KG1 (cell line): ENCODE data around the gene ERC2.

Experiments
- DNase-seq: peaks from one replicate; lab custom pipeline; 2025; lab: John Stamatoyannopoulos, UW

Gene ERC2

DNA sequence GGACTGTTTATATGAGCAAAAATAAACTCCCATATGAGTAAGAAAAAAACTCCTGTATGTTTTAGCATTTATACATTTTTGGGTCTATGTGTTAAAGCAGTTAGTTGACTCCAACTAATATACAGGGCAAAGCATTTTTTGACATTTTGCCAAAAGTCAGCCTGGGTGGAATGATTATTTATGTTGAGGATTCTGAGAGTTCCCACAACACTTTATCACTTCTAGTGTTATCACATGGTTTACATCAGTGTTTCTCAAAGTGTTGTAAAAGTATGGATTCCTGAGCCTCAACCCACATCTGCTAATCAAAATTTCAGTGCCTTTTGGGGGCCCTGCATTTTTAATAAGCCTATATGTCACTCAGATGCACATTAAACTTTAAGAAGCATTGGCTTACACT is 643.9 kb downstream of the ERC2 start:
- no peak for DNase-seq

DNA sequence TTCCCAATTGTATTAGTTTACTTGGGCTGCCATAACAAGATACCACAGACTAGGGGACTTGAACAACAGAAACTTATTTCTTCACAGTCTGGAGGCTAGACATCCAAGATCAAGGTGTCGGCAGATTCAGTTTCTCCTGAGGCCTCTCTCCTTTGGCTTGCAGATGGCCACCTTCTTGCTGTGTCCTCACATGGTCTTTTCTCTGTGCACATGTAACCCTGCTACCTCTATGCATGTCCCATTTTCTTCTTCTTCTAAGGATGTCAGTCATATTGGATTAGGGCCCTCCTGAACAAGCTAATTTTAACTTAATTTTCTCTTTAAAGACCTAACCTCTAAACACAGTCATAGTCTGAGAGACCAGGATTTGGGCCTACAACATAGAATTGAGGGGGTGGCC is 644.4 kb downstream of the ERC2 start:
- DNase-seq = no peak

- no peak for DNase-seq
These were observed 645.3 kb downstream of the ERC2 start for GRCh38 chr3:55823001-55823400.

GRCh38 chr3:55819005-55819404 is 649.3 kb downstream of the ERC2 start:
- no peak for DNase-seq

- no peak for DNase-seq
These were observed 649.8 kb downstream of the ERC2 start for GRCh38 chr3:55818485-55818884.

DNA sequence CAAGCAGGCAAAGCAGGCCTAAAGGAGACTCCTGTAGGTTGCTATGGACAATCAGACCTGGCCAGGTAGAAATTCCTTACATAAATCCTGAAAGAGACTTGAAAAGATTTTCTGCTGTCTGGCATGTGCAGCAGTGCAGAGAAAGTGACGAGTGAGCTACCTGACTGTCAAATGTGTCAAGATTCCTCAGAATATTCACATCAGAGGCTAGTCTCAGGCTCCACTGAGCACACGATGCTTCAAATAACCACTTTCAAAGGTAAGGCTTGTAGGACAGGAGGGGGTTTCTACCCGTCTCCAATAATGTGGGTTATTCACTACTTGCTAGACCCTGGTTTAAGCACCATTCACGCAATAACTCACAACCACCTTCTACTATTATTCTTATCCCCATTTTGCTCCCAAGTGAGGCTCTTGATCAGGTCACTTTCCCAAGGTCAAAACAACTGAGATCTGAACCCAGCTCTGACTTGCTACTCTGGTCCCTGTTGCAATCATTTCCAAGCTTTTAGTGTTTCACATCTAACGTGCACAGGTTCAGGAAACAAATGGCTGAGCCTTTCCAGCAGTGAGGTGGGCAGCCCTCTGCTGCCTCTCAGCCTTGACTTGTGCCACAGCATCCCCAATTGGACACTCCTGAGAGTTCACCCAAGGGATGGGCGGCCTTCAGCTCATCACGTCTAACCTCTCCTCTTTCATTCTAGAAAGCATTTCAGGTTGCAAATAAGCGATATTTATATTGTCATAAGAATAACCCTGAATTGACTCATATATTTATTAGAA is 651.3 kb downstream of the ERC2 start:
- DNase-seq = no peak

GRCh38 chr3:55815262-55815661 is 653.0 kb downstream of the ERC2 start:
- no peak for DNase-seq

- no peak for DNase-seq
These were observed 654.8 kb downstream of the ERC2 start for GRCh38 chr3:55813268-55814097.

- no peak for DNase-seq
These were observed 655.8 kb downstream of the ERC2 start for GRCh38 chr3:55812394-55813013.

DNA sequence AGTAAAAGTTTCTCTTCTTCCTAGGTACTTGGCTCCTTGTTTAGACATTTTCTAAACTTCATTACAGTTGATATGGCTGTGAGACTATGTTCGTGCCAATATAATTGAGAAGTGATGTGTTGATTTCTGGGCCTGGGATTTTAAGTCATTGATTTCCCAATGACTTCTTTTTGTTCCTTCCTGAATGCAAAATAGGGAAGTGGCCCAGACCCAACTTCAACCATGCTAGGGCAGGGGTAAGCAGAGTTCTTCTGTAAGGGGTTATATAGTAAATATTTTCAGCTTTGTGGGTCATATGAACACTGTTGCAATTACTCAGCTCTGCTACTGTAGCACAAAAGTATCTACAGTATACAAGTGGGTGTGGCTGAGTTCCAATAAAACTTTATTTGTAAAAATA is 661.1 kb downstream of the ERC2 start:
- DNase-seq = no peak

DNA sequence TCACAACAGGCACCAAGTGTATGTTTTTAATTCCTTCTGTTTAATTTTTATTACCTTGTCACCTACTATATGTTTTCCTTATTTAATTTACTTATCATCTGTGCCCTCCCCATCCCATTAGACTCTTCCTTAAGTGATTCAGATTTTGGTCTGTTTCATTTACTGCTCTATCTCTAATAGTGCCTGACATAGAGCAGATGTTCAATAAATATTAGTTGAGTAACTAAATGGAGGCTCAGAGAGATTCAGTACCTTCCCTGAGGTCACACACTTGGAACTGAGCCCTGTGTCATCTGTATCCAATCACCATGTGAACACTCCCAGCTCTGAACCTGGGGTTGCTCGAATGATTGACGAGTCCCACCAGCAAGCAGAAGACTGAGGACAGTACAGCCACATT is 663.1 kb downstream of the ERC2 start:
- DNase-seq = no peak

- no peak for DNase-seq
These were observed 663.8 kb downstream of the ERC2 start for GRCh38 chr3:55804170-55805095.

GRCh38 chr3:55802816-55803215 is 665.5 kb downstream of the ERC2 start:
- DNase-seq = no peak

DNA sequence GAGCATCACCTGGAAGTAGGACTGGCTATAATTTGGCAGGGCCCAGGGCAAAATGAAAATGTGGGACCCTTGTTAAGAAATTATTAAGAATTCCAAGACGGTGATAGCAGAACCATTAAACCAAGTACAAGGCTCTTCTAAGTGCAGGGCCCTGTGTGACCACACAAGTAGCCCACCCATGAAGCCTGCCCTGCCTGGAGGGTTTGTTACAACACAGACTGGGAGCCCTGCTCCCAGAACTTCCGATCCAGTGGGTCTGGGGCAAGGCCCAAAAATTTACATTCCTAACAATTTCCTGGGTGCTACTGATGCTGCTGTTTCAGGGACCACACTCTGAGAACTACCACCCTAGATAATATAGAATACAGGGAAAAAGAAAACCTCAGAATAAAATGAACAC is 666.6 kb downstream of the ERC2 start:
- no peak for DNase-seq

DNA sequence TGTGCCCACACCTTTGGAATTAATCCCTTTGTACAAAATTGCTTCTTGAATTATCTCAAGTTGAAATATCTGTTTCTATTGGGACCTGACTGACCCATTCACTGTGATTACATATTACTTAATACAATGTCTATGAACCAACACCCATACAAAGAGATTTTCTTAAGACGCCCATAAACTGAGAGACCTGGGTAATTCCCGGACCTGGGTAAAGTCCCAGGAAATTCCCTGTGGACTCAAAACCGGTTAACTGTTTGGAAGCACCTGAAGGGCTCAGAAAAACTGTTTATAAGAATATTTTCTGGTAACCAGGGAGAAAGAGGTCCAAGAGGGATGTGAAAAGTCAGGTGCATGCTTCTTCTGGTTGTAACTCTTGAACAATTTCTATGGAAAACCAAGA is 667.2 kb downstream of the ERC2 start:
- DNase-seq = no peak

DNA sequence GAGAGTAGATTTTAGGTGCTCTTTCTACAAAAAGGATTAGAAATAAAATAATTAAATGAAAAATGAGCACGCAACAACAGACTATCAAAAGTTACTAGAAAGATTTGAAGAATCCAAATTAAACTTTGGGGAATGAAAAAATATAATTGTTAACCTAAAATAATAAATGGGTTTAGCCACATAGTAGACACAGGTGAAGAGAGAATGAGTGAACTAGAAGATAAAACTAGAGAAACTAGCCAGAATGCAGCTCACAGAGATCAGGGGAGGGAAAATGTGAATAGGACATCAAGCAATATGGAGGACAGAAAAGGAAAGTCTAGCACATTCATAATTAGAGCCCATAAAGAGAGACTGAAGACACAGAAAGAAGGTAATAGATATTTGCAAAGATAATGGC is 670.5 kb downstream of the ERC2 start:
- no peak for DNase-seq

- no peak for DNase-seq
These were observed 671.2 kb downstream of the ERC2 start for GRCh38 chr3:55797084-55797483.

DNA sequence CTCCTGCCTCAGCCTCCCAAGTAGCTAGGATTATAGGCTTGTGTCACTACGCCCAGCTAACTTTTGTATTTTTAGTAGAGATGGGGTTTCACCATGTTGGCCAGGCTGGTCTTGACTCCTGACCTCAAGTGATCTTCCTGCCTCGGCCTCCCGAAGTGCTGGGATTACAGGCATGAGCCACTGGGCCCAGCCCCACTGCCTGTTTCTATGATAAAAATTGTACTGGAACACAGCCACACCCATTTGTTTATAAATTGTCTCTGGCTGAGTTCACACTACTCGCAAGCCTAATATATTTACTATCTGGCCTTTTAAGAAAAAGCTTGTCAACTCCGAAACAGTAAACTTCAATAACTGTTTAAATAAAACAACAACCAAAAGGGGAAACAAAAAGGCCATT is 671.7 kb downstream of the ERC2 start:
- DNase-seq = no peak

DNA sequence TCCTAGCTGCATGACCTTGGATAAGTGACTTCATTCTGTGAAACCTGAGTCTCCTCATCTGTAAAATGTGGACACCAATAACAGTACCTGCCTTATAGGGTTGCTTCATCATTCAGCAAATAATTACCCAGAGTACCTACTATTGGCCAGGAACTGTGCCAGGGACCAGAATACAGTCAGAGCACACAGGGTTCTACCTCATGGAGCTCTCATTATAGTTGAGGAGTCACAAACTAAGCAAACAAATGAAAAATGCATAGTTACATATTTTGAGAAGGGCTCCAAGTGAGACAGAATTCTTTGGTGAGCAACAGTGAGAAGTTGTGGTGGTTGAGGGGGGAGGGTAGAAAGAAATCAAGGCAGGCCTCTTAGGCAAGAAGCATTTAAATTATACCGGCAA is 672.5 kb downstream of the ERC2 start:
- no peak for DNase-seq

DNA sequence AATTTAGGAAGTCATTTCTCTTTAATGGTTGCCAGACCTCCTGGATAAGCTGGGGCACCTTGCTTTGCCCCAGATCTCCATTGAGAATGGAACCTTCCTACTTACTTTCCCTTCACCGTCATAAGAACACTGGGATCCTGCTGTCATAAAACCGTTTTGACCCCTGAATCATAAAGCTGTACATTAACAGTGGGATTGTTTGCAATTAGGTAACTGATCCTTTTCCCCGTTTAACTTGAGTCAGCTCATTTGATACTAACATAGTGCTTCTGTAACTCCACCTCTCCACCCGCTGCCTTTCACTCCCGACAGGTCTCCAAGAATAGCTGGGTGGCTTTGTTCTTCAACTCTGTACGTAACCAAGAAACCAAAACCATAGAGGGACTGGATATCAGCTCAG is 673.0 kb downstream of the ERC2 start:
- no peak for DNase-seq

GRCh38 chr3:55792742-55793141 is 675.5 kb downstream of the ERC2 start:
- no peak for DNase-seq

DNA sequence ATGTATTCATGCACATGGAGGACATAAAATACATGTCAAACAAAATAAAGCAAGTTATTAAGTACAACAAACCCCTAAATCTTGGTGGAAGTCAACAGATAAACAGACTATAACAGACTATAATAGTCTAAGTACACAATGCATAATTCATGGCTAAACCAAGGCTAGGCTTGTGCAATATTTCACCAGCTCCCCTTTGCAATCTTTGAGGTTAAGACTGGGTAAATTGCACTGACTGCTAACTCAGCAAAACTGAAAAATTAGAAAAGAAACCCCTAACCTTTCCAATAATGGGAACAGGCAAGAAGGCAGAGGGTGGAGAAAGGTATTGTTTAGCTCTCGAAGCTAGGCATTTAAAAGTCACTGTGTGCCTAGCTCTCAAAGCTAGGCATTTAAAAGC is 676.3 kb downstream of the ERC2 start:
- no peak for DNase-seq
